ENCODE results near the gene ALG9.
"Not testable (repeated sequence)": the region's sequence is repeated elsewhere in the genome, so short reads cannot be mapped to it uniquely, and the experiment has no call there.

ALG9 gene

GRCh38 chr11:111885053-111885452, 13.7 kb upstream of the ALG9 start:
- not testable (repeated sequence) for DNase-seq (ENCODE audit: low spot score); FAIRE-seq

- DNase-seq (ENCODE audit: low spot score), result no peak
- no peak for FAIRE-seq
These were observed 10.8 kb upstream of the ALG9 start for GRCh38 chr11:111882202-111882601.

GRCh38 chr11:111879637-111879960, 8.2 kb upstream of the ALG9 start:
- FAIRE-seq (no peak), DNase-seq (ENCODE audit: low spot score) (no peak)

- FAIRE-seq (peak; percentile 94), DNase-seq (ENCODE audit: low spot score) (peak; percentile 99)
These were observed 7.7 kb upstream of the ALG9 start, which contains the start of the genes CFAP68 and FDXACB1 for GRCh38 chr11:111878849-111879636. Gene CFAP68, plus strand, starts transcription at chr11:111879541. Its CDS starts 20 bp downstream, at chr11:111879561. Gene FDXACB1, minus strand, starts transcription at chr11:111879165. Its CDS starts 33 bp downstream, at chr11:111879132.

- FAIRE-seq (no peak), DNase-seq (ENCODE audit: low spot score) (no peak)
These were observed 7.0 kb upstream of the ALG9 start for GRCh38 chr11:111878385-111878848.

- peak; percentile 35 for FAIRE-seq
- DNase-seq (ENCODE audit: low spot score), result no peak
These were observed 346 bp upstream of the ALG9 start for GRCh38 chr11:111871693-111872161.

GRCh38 chr11:111870522-111870885, 877 bp downstream of the ALG9 start:
- FAIRE-seq (no peak), DNase-seq (ENCODE audit: low spot score) (no peak)

- no peak for FAIRE-seq
- DNase-seq (ENCODE audit: low spot score), result no peak
These were observed 1.3 kb downstream of the ALG9 start for GRCh38 chr11:111870113-111870512.

- FAIRE-seq, result no peak
These were observed 11.1 kb downstream of the ALG9 start for GRCh38 chr11:111860257-111860656.

GRCh38 chr11:111855506-111855905, 15.9 kb downstream of the ALG9 start:
- no peak for DNase-seq (ENCODE audit: low spot score)
- FAIRE-seq, result no peak

More at GRCh38 chr11:111860257-111860656, 11.1 kb downstream of the ALG9 start:
- DNase-seq (ENCODE audit: low spot score), result no peak

GRCh38 chr11:111852103-111852502, 19.3 kb downstream of the ALG9 start:
- no peak for FAIRE-seq

GRCh38 chr11:111851636-111852035, 19.7 kb downstream of the ALG9 start:
- DNase-seq (ENCODE audit: low spot score) (no peak), FAIRE-seq (no peak)

More at GRCh38 chr11:111852103-111852502, 19.3 kb downstream of the ALG9 start:
- DNase-seq (ENCODE audit: low spot score), result no peak

GRCh38 chr11:111851067-111851466, 20.3 kb downstream of the ALG9 start:
- DNase-seq (ENCODE audit: low spot score), result no peak
- no peak for FAIRE-seq

- no peak for DNase-seq (ENCODE audit: low spot score)
- no peak for FAIRE-seq
These were observed 21.8 kb downstream of the ALG9 start for GRCh38 chr11:111849631-111850030.

- FAIRE-seq (no peak), DNase-seq (ENCODE audit: low spot score) (no peak)
These were observed 24.7 kb downstream of the ALG9 start for GRCh38 chr11:111846636-111847035.

GRCh38 chr11:111846063-111846462, 25.3 kb downstream of the ALG9 start:
- FAIRE-seq, result no peak
- DNase-seq (ENCODE audit: low spot score), result no peak

GRCh38 chr11:111845276-111846028, 25.9 kb downstream of the ALG9 start:
- DNase-seq (ENCODE audit: low spot score) (no peak), FAIRE-seq (no peak)

GRCh38 chr11:111843661-111844060, 27.7 kb downstream of the ALG9 start:
- DNase-seq (ENCODE audit: low spot score), result no peak
- no peak for FAIRE-seq

GRCh38 chr11:111841370-111842053, 29.9 kb downstream of the ALG9 start:
- peak; percentile 81 for DNase-seq (ENCODE audit: low spot score)
- FAIRE-seq, result peak; percentile 89

- peak; percentile 9 for FAIRE-seq
- no peak for DNase-seq (ENCODE audit: low spot score)
These were observed 31.2 kb downstream of the ALG9 start for GRCh38 chr11:111840143-111840542.

- DNase-seq (ENCODE audit: low spot score), result no peak
- no peak for FAIRE-seq
These were observed 33.3 kb downstream of the ALG9 start for GRCh38 chr11:111838054-111838453.

Data from urothelium cell line (cell line).